Activated naive CD8-positive, alpha-beta T cell (primary cell): ENCODE data around the gene CD34.

Source experiments
- H3K27ac Mint-ChIP-seq: one replicate; pipeline ENCODE4 v1.8.0; 2021; ENCODE audit warnings: mixed read lengths
- H3K27me3 Mint-ChIP-seq: one replicate; pipeline ENCODE4 v1.8.0; 2021; ENCODE audit warnings: mixed read lengths
- H3K36me3 Mint-ChIP-seq: one replicate; pipeline ENCODE4 v1.8.0; 2021; ENCODE audit warnings: mixed read lengths
- H3K4me1 Mint-ChIP-seq: one replicate; pipeline ENCODE4 v1.8.0; 2021; ENCODE audit warnings: low read depth, mixed read lengths
- H3K4me3 Mint-ChIP-seq: one replicate; pipeline ENCODE4 v1.8.0; 2021; ENCODE audit warnings: mild to moderate bottlenecking, mixed read lengths
- H3K9me3 Mint-ChIP-seq: one replicate; pipeline ENCODE4 v1.8.0; 2021; ENCODE audit warnings: low read depth, mixed read lengths

Gene CD34

GRCh38 chr1:207851696-207852095 lies 59.2 kb downstream of the CD34 start:
- H3K4me3 Mint-ChIP-seq, result no peak overlapping the region
- no peaks in the 10 kb centered on the region for H3K9me3 Mint-ChIP-seq
- peaks cover 84% of the 10 kb centered on the region for H3K4me1 Mint-ChIP-seq
- no peak overlapping the region for H3K27ac Mint-ChIP-seq
- peaks cover 3% of the 10 kb centered on the region for H3K36me3 Mint-ChIP-seq
- H3K27me3 Mint-ChIP-seq, result no peaks in the 10 kb centered on the region

DNA sequence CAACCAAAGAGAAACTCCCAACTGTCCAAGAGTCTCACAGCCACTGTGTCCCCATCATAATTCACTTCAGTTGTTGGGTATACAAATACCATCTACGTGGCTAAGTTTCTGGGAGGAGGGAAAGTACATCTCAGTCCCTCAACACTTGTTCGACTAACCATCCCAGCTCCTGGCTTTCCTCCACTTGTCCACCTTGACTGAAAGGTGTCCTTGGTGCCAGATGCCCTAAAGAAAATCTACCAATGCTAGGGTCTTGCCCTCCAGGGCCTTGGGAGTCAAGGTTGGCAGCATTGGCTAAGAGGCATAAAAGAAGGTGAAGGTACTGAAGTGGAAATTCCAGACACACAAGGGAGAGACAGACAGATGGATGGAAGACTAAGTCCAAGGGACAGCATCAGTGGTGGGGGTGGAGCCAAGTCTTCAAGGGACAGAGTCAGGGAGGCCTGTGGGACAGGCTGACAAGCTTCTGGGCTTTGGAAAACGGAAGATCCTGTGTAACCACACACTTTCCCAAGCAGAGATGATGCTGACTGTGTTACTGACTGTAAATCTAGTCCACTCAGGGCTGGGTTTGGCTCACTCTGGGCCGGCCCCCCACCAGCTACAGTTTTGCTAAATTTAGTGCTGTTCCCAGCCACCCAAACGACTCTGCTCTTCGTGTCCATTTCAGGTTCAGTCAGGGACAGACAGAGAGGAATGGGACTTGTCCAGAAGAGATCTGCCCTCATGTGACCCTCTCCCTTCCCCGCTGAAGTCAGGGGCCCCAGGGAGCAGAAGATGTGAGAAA lies 60.1 kb downstream of the CD34 start:
- Mint-ChIP-seq H3K27ac (peak overlapping the region; percentile 81), H3K27me3 (no peaks in the 10 kb centered on the region), H3K36me3 (peaks cover 3% of the 10 kb centered on the region), H3K9me3 (no peaks in the 10 kb centered on the region), H3K4me1 (peaks cover 82% of the 10 kb centered on the region), H3K4me3 (no peak overlapping the region)

DNA sequence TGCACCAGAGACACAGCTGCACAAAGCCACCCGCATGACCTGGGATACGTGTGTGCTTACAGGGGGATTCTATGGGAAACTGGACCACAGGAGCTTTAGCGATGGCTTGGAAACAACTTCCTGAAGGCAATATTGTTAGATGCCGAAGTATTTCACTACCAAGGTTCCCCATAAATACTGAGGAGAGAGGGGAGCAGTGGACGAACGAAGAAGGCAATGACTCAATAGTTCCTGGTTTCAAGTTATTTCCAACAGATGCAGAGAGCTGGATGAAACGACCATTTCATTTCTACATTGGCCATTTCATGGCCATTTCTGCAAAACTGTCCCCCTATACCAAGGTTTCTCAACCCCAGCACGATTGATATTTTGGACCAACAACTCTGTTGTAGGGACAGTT lies 61.3 kb downstream of the CD34 start:
- H3K36me3 Mint-ChIP-seq, result peaks cover 5% of the 10 kb centered on the region
- H3K27ac Mint-ChIP-seq, result no peak overlapping the region
- H3K9me3 Mint-ChIP-seq, result no peaks in the 10 kb centered on the region
- no peaks in the 10 kb centered on the region for H3K27me3 Mint-ChIP-seq
- no peak overlapping the region for H3K4me3 Mint-ChIP-seq
- H3K4me1 Mint-ChIP-seq, result peaks cover 82% of the 10 kb centered on the region

GRCh38 chr1:207849016-207849415 lies 61.9 kb downstream of the CD34 start:
- Mint-ChIP-seq H3K9me3 (no peaks in the 10 kb centered on the region), H3K27ac (peak overlapping the region; percentile 81), H3K27me3 (no peaks in the 10 kb centered on the region), H3K4me1 (peaks cover 86% of the 10 kb centered on the region), H3K36me3 (peaks cover 10% of the 10 kb centered on the region), H3K4me3 (peak overlapping the region; percentile 15)

DNA sequence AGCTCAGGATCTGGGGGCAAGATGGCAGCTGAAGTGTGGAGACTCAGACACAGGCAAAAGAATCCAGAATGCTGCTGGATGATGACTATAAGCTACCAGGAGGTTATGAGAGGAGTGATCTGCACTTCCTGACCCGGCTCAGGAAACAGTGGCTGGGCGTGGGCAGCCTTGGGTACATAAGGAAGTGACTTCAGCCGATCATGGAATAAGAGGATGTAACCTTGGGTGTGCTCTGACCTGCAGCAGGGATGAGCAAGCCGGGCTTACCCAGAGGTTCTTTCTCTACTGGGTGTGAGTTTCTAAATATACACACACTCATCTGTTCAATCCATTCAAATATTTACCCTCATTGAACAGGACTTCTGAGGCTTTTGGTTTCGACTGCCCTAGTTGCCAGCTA lies 62.7 kb downstream of the CD34 start:
- peaks cover 85% of the 10 kb centered on the region for H3K4me1 Mint-ChIP-seq
- H3K9me3 Mint-ChIP-seq, result no peaks in the 10 kb centered on the region
- no peaks in the 10 kb centered on the region for H3K27me3 Mint-ChIP-seq
- H3K36me3 Mint-ChIP-seq, result peaks cover 13% of the 10 kb centered on the region
- peak overlapping the region; percentile 68 for H3K4me3 Mint-ChIP-seq
- H3K27ac Mint-ChIP-seq, result peak overlapping the region; percentile 85

DNA sequence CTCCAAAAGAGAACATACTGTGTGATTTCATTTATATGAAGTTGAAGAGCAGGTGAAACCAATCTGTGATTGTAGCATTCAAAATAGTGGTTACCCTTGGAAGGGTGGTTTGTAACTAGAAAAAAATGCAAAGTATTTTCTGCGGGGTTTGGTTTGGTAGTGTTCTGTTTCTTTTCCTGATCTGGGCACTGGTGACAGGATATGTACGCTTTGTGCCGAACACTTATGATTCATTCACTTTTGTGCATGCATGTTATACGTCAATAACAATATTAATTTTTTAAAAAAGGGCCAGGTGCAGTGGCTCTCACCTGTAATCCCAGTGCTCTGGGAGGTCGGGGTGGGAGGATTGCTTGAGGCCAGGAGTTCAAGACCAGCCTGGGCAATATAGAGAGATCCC lies 63.8 kb downstream of the CD34 start:
- Mint-ChIP-seq H3K27me3 (no peaks in the 10 kb centered on the region), H3K27ac (no peak overlapping the region), H3K36me3 (peaks cover 13% of the 10 kb centered on the region), H3K9me3 (no peaks in the 10 kb centered on the region), H3K4me1 (peaks cover 81% of the 10 kb centered on the region), H3K4me3 (no peak overlapping the region)

DNA sequence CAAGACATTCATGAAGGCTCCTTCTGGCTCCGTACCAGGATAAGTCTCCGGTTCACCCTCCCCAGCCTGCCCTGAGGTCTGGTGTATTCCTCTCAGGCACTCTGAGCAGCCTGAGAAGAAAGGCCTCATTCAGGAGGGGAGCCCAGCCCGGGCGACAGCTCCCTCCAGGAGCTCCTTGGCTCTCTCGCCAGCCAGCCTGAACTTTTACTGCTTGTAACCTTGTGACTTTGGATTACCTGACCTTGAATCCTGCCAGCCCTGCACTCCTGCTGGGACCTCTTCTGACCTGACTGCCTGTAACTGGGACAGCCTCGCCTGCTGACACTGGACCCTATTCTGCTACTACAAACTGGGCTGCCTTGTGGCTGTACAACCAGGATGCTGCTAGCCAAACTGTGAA lies 65.8 kb downstream of the CD34 start:
- Mint-ChIP-seq H3K27ac (no peak overlapping the region), H3K27me3 (no peaks in the 10 kb centered on the region), H3K36me3 (peaks cover 13% of the 10 kb centered on the region), H3K4me1 (peaks cover 76% of the 10 kb centered on the region), H3K9me3 (no peaks in the 10 kb centered on the region), H3K4me3 (no peak overlapping the region)

DNA sequence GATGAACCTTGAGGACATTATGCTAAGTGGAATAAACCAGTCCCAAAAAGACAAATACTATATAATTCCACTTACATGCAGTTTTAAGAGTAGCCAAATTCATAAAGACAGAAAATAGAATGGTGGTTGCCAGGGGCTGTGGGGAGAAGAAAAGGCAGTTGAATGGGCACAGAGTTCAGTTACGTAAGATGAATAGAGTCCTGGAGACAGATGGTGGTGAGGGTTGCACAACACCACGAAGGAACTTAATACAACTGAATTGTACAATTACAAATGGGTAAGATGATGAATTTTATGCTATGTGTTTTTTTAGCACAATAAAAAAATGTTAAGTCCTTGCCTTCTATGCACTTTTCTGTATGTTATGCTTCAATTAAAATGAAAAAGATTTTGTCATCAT lies 66.6 kb downstream of the CD34 start:
- no peak overlapping the region for H3K4me3 Mint-ChIP-seq
- no peaks in the 10 kb centered on the region for H3K27me3 Mint-ChIP-seq
- H3K9me3 Mint-ChIP-seq, result no peaks in the 10 kb centered on the region
- peaks cover 75% of the 10 kb centered on the region for H3K4me1 Mint-ChIP-seq
- H3K27ac Mint-ChIP-seq, result peak overlapping the region; percentile 8
- H3K36me3 Mint-ChIP-seq, result peaks cover 13% of the 10 kb centered on the region

- Mint-ChIP-seq H3K4me3 (no peak overlapping the region), H3K27ac (peak overlapping the region; percentile 54), H3K36me3 (peaks cover 9% of the 10 kb centered on the region), H3K9me3 (no peaks in the 10 kb centered on the region), H3K4me1 (peaks cover 75% of the 10 kb centered on the region), H3K27me3 (no peaks in the 10 kb centered on the region)
These were observed 68.4 kb downstream of the CD34 start for GRCh38 chr1:207842506-207842905.

DNA sequence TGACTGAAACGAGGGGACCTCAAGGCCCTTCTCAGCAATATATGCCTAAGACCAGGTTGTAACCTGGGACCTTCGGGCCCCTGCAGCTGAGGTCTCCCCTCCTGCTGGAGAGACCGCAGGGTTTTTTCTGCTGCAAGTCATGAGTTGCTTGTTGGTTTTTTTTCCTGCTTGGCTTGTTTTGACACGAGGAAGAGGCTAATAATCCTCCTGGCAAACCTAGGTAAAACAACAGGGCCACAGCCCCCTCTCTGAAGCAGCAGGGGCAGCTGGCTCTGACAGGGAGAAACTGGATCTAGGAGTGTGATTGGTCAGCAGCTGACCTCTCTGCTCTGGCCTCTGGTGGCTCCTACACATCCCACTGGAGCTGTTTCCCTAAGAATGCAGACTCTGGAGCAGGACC lies 69.0 kb downstream of the CD34 start:
- peak overlapping the region; percentile 54 for H3K27ac Mint-ChIP-seq
- H3K4me1 Mint-ChIP-seq, result peaks cover 78% of the 10 kb centered on the region
- H3K4me3 Mint-ChIP-seq, result no peak overlapping the region

GRCh38 chr1:207841293-207841692 lies 69.6 kb downstream of the CD34 start:
- Mint-ChIP-seq H3K4me3 (no peak overlapping the region), H3K36me3 (peaks cover 9% of the 10 kb centered on the region), H3K27me3 (no peaks in the 10 kb centered on the region), H3K27ac (no peak overlapping the region), H3K4me1 (peaks cover 80% of the 10 kb centered on the region), H3K9me3 (no peaks in the 10 kb centered on the region)

More for the DNA sequence above, 69.0 kb downstream of the CD34 start:
- Mint-ChIP-seq H3K27me3 (no peaks in the 10 kb centered on the region), H3K36me3 (peaks cover 9% of the 10 kb centered on the region), H3K9me3 (no peaks in the 10 kb centered on the region)

DNA sequence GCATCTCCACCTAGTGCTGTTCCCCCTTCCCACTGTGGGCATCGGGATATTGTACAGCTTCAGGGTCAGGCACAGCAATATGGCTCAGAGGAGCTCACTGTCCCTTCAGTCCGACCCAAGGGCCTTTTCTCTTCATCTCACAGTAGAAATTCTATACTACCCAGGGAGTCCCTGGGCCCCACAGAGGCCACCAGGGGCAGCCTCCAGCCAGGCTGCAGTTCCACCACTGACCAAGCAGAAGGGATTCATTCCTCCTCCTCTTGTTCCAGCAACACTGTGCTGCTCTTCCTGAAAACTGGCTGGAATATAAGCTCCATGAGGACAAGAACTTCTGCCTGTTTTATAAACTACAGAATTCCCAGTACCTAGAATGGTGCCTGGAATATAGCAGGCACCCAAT lies 70.5 kb downstream of the CD34 start:
- no peak overlapping the region for H3K27ac Mint-ChIP-seq
- no peak overlapping the region for H3K4me3 Mint-ChIP-seq
- H3K36me3 Mint-ChIP-seq, result peaks cover 11% of the 10 kb centered on the region
- no peaks in the 10 kb centered on the region for H3K27me3 Mint-ChIP-seq
- H3K9me3 Mint-ChIP-seq, result no peaks in the 10 kb centered on the region
- peaks cover 81% of the 10 kb centered on the region for H3K4me1 Mint-ChIP-seq

DNA sequence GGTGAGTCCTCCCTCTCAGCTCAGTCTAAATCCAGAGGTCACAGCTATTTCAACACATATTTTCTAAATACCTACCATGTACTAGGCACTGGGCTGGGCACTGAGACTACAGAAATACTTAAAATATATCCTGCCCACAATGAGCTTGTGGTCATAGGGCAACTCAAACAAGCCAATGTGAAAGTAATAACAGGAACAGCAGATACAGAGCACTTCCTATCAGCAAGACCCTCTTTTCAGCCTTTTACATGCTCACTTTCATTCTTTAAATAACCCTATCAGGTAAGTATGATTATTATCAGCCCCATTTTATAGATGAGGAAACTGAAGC lies 71.9 kb downstream of the CD34 start:
- Mint-ChIP-seq H3K4me3 (no peak overlapping the region), H3K27ac (peak overlapping the region; percentile 36), H3K4me1 (peaks cover 84% of the 10 kb centered on the region)

GRCh38 chr1:207838156-207839082 lies 72.5 kb downstream of the CD34 start:
- Mint-ChIP-seq H3K4me1 (peaks cover 86% of the 10 kb centered on the region), H3K36me3 (peaks cover 2% of the 10 kb centered on the region), H3K9me3 (no peaks in the 10 kb centered on the region), H3K27ac (peak overlapping the region; percentile 69), H3K4me3 (no peak overlapping the region), H3K27me3 (no peaks in the 10 kb centered on the region)

More for the DNA sequence above, 71.9 kb downstream of the CD34 start:
- no peaks in the 10 kb centered on the region for H3K27me3 Mint-ChIP-seq
- peaks cover 5% of the 10 kb centered on the region for H3K36me3 Mint-ChIP-seq
- H3K9me3 Mint-ChIP-seq, result no peaks in the 10 kb centered on the region

DNA sequence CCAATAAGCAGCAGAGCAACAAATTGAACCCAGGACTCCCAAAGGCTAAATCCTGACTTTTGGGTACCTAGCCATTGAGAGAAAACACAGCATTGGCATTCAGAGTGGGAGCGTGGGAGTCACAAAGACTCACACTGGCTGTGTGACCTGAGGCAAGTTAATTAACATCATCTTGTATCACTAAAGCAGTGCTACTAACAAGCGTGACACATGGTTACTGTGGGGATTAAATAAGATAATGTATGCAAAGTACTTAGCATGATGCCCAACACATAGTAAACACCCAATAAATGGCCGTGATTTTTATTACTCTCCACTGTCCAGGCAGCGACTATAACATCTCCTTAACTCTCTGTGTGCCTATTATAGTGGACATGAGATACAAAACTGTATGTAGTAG lies 73.3 kb downstream of the CD34 start:
- H3K27ac Mint-ChIP-seq, result peak overlapping the region; percentile 97
- peaks cover 2% of the 10 kb centered on the region for H3K36me3 Mint-ChIP-seq
- peaks cover 87% of the 10 kb centered on the region for H3K4me1 Mint-ChIP-seq
- H3K27me3 Mint-ChIP-seq, result no peaks in the 10 kb centered on the region
- no peaks in the 10 kb centered on the region for H3K9me3 Mint-ChIP-seq
- no peak overlapping the region for H3K4me3 Mint-ChIP-seq
